Epithelial cell of prostate (primary cell): ENCODE results near the gene ST7.
"Not testable (repeated sequence)": the region's sequence is repeated elsewhere in the genome, so short reads cannot be mapped to it uniquely, and the experiment has no call there.

Experiments
- DNase-seq: peaks from one replicate; pipeline ENCODE4 v3.0.0-alpha.2; 2011; ENCODE audit warnings: low read depth, low spot score
- H3K27ac ChIP-seq: fragments of 450-650 bp; 2 replicates; pipeline ENCODE4 v1.5.1; 2017; ENCODE audit warnings: mild to moderate bottlenecking

The ST7 gene

GRCh38 chr7:116953372-116953905, at the start of gene ST7:
Gene ST7 (plus strand): TSS chr7:116953501. CDS start chr7:116953541, 40 bp downstream.
- peak within 1 kb of the TSS; percentile 89 for H3K27ac ChIP-seq
- no peak for DNase-seq

- no peak overlapping the region for H3K27ac ChIP-seq
- no peak for DNase-seq
Observed at GRCh38 chr7:116906391-116906790, 46.9 kb upstream of the ST7 start.

- DNase-seq = no peak
- no peak overlapping the region for H3K27ac ChIP-seq
Observed at GRCh38 chr7:116910383-116910782, 42.9 kb upstream of the ST7 start.

GRCh38 chr7:116911801-116912200, 41.5 kb upstream of the ST7 start:
- DNase-seq = no peak
- H3K27ac ChIP-seq = no peak overlapping the region

- no peak for DNase-seq
- no peak overlapping the region for H3K27ac ChIP-seq
Observed at GRCh38 chr7:116912269-116912909, 40.9 kb upstream of the ST7 start.

- no peak for DNase-seq
- H3K27ac ChIP-seq = no peak overlapping the region
Observed at GRCh38 chr7:116918704-116919103, 34.6 kb upstream of the ST7 start.

GRCh38 chr7:116920359-116920758, 32.9 kb upstream of the ST7 start:
- no peak overlapping the region for H3K27ac ChIP-seq
- no peak for DNase-seq

- DNase-seq = no peak
- H3K27ac ChIP-seq = no peak overlapping the region
Observed at GRCh38 chr7:116922545-116922944, 30.8 kb upstream of the ST7 start.

- H3K27ac ChIP-seq = no peak overlapping the region
- DNase-seq = no peak
Observed at GRCh38 chr7:116924741-116925140, 28.6 kb upstream of the ST7 start.

GRCh38 chr7:116929021-116929420, 24.3 kb upstream of the ST7 start:
- DNase-seq = no peak

GRCh38 chr7:116929914-116930913, 23.1 kb upstream of the ST7 start:
- no peak for DNase-seq
- H3K27ac ChIP-seq = no peak overlapping the region

More at GRCh38 chr7:116929021-116929420, 24.3 kb upstream of the ST7 start:
- no peak overlapping the region for H3K27ac ChIP-seq

- no peak overlapping the region for H3K27ac ChIP-seq
- DNase-seq = no peak
Observed at GRCh38 chr7:116932566-116932965, 20.7 kb upstream of the ST7 start.

- DNase-seq = no peak
- H3K27ac ChIP-seq = no peak overlapping the region
Observed at GRCh38 chr7:116933465-116933864, 19.8 kb upstream of the ST7 start.

- no peak for DNase-seq
Observed at GRCh38 chr7:116934580-116934979, 18.7 kb upstream of the ST7 start.

GRCh38 chr7:116936844-116937243, 16.5 kb upstream of the ST7 start:
- not testable (repeated sequence) for H3K27ac ChIP-seq, DNase-seq

More at GRCh38 chr7:116934580-116934979, 18.7 kb upstream of the ST7 start:
- H3K27ac ChIP-seq = no peak overlapping the region

GRCh38 chr7:116938678-116939077, 14.6 kb upstream of the ST7 start:
- no peak for DNase-seq
- H3K27ac ChIP-seq = no peak overlapping the region

- no peak for DNase-seq
- H3K27ac ChIP-seq = no peak overlapping the region
Observed at GRCh38 chr7:116940689-116941370, 12.5 kb upstream of the ST7 start.

- no peak for DNase-seq
- H3K27ac ChIP-seq = no peak overlapping the region
Observed at GRCh38 chr7:116942504-116942903, 10.8 kb upstream of the ST7 start.

- H3K27ac ChIP-seq = no peak overlapping the region
- no peak for DNase-seq
Observed at GRCh38 chr7:116948934-116949333, 4.4 kb upstream of the ST7 start.
